GM13977 (cell line): ENCODE results near the gene ZNF345.

Source experiments
- DNase-seq: peaks from one replicate; pipeline ENCODE4 v3.0.0; 2012; ENCODE audit warnings: low spot score
- in situ Hi-C: fragments of 300-500 bp; cut with MboI; formaldehyde crosslinking; loops from one replicate; pipeline ENCODE4 v1.12.0; 2022; ENCODE audit warnings: low sequenced_read_pairs, low pct_unique_long_range_greater_than_20kb, mixed read lengths, inconsistent platforms; ENCODE audit not compliant: unreplicated experiment
- TF ChIP-seq, protein P1 (sequence below): IDR thresholded peaks from 2 replicates; pipeline ENCODE4 v1.5.1; 2012; ENCODE audit warnings: mild to moderate bottlenecking, control low read depth; ENCODE audit not compliant: insufficient read depth; ENCODE audit errors: extremely low read depth, missing control alignments

The ZNF345 gene

DNA sequence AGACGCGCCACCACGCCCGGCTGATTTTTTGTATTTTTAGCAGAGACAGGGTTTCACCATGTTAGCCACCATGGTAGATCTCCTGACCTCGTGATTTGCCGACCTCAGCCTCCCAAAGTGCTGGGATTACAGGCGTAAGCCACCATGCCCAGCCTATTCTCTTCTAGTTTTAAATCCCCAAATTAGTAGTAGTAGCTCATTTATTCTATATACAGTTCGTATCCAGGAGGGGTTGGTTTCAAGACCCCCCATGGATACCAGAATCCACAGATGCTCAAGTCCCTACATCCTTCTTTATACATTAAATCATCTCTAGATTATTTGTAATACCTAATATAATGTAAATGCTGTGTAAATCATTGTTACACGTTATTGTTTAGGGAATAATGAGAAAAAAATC lies 67.4 kb downstream of the ZNF345 start:
- in situ Hi-C loops, result no loop called here
- DNase-seq, result no peak
- TF ChIP-seq, protein P1, sequence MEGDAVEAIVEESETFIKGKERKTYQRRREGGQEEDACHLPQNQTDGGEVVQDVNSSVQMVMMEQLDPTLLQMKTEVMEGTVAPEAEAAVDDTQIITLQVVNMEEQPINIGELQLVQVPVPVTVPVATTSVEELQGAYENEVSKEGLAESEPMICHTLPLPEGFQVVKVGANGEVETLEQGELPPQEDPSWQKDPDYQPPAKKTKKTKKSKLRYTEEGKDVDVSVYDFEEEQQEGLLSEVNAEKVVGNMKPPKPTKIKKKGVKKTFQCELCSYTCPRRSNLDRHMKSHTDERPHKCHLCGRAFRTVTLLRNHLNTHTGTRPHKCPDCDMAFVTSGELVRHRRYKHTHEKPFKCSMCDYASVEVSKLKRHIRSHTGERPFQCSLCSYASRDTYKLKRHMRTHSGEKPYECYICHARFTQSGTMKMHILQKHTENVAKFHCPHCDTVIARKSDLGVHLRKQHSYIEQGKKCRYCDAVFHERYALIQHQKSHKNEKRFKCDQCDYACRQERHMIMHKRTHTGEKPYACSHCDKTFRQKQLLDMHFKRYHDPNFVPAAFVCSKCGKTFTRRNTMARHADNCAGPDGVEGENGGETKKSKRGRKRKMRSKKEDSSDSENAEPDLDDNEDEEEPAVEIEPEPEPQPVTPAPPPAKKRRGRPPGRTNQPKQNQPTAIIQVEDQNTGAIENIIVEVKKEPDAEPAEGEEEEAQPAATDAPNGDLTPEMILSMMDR, result no peak
